Dermis blood vessel endothelial cell (primary cell): Measurements from ENCODE around the gene SLC12A2. TPM values are rescaled to one million over a fixed set of nuclear protein-coding genes. Genes with fewer than 3 reads are reported as not detected.

Source experiments
- DNase-seq: peaks from one replicate; pipeline ENCODE4 v3.0.0; 2010
- total RNA-seq: library from RNA; depleted of rRNA; stranded (reverse); fragments of >200 nt; gene quantifications from 2 replicates; pipeline ENCODE4 v1.2.3, GENCODE V29; 2014

SLC12A2 gene
- total RNA-seq, 1 donor from 2014 or later, result 49.2 TPM

DNA sequence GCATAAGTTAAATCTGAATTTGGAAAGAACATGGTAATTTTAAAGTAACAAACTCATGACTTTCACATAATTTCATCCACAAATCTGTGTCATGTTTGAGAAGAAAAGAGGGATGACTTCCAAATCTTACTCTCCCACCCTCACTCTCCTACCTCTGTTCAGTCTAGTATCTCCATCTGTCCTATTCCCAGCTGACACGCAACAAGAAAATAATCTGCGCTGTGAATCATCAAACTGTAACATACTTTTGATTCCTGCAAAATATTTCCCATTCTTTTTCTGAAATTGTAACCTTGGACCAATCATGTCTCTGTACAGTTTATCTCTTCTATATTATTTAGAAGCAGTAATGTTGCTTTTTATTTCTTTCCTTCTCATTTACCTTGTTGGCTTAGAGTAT lies 91.4 kb downstream of the SLC12A2 start:
- no peak for DNase-seq

DNA sequence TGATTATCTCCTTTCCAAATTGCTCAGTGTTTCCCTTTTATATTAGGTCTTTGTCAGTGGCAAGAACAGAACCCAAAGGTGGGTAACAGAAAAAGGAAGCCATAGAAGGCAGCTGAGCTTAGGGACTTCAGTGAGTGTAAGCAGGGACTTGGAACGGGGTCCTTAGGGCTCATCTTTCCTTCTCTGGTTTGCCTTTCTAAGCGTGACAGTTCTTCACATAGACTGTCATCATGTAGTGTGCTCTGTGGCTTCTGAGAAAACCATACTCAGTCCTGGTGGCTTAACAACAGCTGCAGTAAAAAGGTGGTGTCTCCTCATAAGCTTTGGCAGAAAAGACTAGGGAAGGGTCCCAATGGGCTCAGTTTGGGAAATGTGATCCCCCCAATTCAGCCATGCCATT lies 108.8 kb downstream of the SLC12A2 start:
- no peak for DNase-seq

DNA sequence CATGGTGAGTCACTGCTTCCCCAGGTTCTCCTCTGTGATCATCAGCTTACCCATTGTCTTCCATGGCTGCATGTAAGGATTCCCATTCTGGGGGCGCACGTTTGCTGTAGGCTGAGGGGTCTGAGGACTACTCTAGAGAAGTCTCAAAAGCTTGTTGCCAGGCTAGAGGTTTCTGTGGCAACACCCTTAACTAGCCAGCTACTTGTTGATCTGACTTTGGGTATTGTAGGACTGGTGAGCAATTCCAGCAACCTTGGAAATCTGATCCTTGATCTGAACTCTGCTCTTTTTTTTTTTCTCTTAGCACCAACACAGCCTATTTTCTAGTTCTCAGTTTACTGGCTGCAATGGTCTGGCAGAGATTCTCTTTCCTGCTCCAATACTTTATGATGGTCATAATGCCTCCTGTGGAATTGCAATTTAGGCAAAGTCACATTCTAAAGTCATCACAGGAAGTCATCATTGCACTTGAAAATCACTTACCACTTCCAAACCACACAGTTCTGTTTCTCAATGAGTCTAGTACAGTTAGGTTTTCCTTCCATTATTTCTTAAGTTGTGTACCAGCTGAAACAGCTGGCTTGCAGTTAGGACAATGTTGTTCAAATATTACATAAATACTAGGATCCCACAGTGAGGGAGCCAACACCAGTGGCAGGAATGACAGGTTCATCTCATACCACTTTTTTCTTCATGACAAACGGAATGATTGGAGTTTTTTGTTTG lies 110.3 kb downstream of the SLC12A2 start:
- DNase-seq, result no peak

DNA sequence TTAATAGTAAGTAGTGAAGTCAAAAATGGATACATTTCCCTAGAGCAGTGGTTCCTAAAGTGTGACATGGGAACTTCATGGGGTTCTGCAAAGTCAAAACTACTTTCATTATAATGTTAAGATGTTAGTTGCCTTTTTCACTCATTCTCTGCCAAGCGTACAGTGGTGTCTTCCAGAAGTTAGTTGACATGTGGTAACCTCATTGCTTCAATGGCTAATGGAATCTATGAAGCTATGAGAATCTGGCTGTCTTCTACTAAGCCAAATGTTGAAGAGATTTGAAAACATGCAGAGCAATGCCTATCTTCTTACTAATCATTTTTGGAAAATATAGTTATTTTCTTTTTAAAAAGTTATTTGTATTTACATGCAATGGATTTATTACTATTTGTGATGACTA lies 111.8 kb downstream of the SLC12A2 start:
- no peak for DNase-seq

DNA sequence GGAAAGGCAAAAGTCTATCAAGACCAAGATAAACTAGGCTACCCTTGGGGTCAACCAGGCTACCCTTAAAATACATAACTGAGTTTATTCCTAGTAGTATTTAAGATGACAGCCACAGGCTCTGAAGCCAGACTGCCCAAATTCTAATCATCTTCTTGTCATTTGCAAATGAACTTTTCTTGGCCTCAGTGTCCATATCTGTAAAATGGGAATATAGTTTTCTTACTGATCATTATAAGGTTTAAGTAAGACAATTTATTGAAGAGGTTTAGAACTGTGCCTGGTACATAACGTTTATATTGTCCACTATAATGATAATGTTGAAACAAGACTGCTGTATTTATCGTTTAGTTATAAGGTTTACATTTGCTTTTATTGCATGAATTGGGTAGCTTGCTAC lies 112.5 kb downstream of the SLC12A2 start:
- no peak for DNase-seq

DNA sequence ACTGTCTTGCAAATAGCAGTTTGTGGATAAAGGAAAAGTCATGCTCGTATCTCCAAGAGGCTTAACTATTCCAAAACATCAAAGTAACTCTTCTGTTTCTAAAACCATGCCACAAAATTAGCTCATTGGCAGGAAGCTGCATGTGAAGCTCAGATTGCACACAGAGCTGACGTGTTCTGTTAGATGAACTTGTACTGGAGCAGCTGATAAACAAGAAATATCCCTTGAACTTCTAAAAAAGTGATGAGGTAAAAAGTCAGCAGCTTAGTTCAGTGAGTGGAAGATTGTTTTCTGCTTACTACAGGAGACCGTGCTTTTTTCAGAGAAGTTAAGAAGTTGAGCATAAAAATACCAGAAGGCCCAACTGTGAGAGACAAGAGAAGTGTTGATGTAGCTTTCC lies 113.2 kb downstream of the SLC12A2 start:
- no peak for DNase-seq

DNA sequence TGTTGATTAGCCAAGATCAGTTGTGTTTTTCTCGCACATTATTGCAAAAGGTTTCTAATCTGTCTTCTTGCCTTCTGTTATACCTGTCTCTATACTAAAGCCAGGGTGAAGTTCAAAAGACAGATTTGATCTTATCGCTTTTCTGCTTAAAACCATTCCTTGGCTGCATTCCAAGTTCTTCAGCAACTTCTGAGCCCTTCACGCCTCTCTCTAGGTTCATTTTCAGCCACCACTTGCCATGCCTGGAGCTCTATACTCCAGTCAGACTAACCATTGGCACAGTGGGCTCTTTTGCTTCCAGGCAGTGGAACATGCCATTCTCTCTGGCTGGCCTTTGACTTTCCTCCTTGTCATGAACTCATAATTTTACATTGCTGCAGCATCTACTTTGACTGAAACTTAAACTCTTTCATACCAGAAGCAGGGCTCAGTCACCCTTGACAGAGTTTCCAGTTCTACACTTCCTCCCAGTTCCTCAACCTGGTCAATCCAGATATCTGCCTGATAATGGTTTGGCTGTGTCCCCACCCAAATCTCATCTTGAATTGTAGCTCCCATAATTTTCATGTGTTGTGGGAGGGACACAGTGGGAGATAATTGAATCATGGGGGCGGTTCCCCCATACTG lies 114.4 kb downstream of the SLC12A2 start:
- DNase-seq, result no peak

DNA sequence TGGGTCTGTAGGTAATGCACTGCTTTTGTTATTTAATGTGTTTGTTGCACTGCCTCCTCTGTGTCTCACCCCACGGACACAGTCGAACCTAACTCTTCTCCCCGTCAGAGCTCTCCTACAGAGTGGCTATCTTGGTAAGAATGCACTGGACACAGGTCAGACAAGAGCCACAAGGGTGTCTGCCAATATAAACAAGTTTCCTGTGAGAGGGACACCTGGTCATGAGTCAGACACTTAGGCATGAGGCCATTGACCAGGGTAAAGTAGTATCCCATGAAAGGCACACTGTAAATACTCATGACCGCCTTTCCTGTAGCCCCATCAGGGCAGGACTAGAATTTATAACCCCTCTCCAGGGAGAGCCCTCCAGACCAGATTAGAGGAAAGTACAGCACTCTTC lies 115.5 kb downstream of the SLC12A2 start:
- peak; percentile 88 for DNase-seq

DNA sequence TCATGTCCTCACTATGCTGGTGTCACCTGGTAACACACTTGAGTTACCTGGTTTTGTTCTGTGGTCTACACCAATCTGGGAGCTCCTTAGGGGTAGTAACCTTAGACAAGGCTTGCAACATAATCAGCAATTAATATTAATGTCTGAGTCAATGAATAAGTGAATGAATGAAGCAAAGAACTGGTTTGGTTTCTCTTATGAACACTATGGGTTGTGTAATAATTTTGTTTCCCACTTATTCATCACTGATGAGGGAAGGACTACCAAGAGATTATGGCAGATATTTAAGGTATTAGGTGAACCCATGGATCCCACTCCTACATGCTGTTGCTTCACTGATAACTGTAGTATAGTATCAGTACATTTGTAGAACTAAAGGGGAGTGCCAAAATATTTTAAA lies 116.0 kb downstream of the SLC12A2 start:
- DNase-seq, result no peak

DNA sequence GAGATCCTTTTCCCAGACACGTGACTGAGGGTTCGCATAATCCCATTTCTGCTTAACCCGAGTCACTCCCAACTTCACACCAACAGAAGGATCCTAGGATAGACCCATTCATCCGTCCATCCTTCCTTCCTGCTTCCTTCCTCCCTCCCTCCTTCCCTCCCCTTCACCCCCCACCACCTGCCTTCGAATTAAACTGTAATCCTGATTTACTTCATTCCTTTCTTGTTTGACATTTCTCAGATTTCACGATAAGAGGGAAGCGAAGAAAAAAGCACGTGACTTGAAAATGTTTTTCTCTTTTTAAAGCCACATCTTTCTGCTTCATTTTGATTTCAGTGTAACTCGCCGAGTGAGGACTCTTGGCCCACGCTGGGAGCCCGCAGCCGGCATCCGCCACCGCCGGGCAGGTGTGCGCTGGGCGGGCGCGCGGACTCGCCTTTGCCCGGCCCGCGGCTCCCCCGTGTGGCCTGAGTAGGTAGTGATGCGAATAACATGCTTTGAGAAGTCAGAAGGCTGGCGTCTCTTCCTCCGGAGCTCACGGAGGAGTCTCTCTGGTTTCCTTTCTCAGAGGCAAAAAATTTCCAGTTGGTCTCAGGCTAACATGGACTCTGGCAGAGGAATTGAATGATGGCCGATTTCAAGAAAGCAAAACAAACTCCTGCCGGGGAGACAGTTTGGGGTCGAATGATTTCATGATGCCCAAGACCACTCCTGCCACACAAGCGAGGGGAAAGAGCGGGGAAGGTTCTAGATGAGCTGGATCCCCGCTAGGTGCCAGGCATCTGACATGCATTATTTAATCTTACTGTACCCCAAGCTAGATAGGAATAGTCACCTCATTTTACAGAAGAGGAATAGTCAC lies 117.7 kb downstream of the SLC12A2 start:
- DNase-seq, result peak; percentile 79

DNA sequence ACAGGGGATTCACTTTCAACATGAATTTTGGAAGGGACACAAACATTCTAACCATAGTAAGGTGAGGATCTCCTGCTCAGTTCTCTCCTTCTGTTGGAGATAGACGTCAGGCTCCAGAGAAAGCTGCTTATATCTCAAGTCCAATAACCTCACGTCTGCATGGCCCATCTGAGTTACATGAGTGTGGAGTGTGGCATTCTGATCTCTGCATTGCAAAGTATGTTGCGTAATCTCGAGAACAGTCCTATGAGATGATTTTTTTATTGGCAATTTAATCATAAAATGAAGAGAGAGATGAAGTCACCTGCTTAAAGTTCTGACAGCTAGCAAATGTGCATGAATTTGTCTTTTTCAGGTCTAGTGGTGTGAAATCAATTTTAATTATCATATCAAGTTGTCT lies 118.8 kb downstream of the SLC12A2 start:
- no peak for DNase-seq

DNA sequence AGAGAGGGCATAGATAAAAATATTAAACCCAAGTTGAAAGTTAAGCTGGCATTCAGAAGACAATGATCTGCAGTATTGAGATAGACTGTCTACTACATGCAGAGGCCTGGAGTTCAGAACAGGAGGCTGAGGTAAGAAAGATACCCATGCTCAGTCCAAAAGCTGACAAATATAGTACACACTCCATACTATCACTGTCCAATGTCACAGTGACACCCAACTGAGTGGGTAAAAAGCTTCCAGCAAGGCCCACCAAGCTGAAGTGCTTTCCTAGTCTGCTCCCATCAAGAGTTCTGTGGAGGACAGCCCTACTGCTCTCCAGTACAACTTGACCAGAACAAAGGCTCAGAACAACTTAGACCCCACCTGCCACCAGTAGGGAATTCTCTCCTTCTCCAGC lies 124.9 kb downstream of the SLC12A2 start:
- DNase-seq, result no peak

DNA sequence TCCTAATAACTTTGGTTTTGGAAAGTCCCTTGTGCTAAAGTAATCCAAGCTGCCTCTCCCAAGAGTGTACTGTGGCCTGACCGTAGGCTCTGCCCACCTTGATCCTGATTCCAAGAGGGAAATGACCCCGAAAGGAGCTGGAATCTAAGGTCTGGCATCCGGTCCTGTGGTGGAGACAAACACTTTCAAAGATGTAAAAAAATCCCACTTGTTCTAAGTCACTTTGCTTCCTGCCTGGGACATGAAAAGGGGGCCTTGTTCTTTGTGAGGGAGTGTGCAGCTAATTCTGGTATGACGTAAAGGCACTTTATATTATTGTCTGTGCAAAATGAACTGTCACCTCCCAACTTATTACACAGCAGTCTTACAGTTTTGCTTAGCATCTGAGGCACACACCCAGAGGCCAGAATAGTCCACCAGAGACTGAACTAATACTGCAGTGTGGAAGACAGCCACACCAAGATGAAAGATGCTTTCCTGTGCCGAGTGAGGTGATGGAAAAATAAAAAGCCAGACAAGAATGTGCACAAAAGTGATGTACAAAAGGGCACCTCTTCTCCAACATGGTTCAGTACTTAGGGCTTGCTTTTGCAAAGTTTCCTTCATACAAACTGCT lies 128.7 kb downstream of the SLC12A2 start:
- no peak for DNase-seq

DNA sequence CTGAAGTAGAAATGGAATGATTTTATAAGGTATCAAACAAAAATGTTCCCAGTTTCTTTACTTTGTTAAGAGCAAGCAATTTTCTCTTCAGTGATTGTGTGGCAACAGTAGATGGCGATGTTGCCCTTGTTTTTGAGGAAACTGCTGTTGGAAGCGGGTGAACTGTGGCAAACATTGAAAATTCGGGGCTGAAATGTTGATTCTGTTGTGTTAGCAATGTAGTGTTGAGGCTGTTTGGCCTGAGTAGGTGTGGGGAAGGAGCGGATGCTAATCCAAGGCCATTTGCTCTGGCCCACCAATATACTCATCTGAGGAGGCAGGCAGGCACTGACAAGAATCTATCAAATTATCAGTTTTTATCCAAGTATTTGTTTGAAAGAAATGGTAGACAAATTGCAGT lies 129.8 kb downstream of the SLC12A2 start:
- DNase-seq, result peak; percentile 83

DNA sequence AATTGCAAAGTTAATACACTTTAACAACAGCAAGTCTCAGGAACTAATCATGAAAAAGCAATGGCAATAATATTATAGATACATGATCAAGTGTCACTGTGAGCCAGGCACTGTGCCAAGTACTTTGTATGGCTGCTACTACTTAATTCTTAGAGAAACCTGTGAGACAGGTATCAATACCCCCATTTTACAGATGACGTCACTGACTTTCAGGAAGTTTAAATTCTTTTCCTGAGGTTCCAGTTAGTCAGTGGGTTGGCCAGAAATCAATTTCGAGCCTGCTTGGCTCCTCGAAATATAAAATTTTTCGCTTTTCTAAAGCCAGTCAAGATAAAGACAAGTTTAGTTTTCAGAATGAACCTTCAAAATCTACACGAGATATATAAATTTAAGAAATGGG lies 130.3 kb downstream of the SLC12A2 start:
- DNase-seq, result no peak

DNA sequence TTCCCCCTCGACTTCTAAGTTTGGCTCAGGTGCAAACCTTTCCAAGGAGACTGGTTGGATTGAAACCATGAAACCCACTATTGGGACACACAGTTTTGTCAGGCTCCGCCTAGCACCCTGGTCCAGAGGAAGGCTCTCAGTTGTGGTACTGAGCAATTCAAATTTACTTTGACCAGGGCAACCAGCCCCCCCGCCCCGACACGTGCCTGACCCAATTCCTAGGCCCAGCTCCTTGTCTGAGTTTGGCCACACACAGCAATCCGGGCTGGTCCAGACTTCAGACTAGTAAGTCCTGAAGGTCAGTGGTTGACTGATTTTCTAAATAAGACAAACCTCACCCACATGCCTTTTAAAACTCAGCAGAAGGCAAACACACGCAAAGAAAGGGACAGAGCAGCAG lies 132.7 kb downstream of the SLC12A2 start:
- DNase-seq, result no peak

DNA sequence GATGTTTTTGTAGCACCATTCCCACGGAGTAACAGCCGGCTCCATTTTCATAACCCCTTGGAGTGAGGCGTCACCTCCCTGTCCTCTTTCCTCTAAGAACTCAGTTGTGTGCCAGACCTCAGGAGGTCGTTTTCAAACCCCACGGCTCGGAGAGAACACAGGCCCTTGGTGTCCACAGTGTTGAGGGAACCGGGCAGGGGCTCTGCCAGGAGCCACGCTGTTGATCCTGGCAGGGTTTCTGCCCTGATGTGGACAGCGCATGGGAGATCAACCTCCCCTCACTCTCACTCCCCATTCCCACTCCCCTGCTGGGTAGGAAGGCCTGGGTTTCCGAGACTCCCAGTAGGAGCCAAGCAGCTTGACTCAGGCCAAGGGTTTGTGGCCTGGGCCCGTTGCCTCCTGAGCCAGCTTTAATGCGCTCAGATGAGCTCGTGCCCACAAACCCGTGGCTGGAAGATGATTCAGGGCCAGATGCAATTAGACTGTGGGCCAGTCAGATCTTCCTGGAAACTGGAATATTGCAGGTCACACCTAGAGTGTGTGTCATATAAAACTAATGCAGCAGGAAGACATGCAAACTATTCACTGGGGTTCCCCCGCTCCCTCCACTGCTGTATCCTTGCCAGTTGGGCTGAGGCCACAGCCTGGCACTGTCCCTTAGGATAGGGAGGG lies 133.4 kb downstream of the SLC12A2 start:
- DNase-seq, result no peak

DNA sequence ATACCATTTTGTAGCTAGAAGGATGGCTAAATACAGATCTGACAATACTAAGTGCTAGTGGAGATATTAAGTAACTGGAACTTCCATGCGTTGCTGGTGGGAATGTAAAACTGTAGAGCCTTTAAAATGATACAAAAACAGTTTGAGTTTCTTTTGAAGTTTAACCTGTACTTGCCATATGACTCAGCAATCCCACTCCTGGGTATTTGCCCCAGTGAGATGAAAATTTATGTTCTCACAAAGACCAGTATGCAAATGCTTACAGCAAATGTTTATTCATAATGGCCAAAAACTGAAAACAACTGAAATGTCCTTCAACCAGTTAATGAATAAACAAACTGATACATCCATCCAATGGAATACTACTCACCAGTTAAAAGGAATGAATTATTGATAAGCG lies 137.3 kb downstream of the SLC12A2 start:
- DNase-seq, result no peak

DNA sequence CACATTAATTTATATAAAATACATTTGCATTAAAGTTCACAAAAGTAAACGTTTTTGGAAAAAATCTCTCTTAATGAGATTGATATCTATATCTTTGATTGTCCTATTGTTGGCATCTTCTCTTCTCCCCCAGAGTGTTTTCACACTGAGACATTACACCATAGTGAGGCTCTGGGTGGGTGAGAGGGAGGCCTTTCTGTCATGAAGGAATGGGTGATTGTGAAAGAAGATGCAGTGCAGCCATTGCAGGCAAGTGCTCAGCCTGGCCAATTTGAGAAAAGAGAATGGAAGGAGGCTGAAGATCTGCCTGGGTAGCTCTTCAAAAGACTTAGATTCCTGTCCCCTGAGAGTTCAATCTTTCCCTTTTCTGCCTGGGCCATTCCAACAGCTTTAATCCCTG lies 140.8 kb downstream of the SLC12A2 start:
- no peak for DNase-seq

DNA sequence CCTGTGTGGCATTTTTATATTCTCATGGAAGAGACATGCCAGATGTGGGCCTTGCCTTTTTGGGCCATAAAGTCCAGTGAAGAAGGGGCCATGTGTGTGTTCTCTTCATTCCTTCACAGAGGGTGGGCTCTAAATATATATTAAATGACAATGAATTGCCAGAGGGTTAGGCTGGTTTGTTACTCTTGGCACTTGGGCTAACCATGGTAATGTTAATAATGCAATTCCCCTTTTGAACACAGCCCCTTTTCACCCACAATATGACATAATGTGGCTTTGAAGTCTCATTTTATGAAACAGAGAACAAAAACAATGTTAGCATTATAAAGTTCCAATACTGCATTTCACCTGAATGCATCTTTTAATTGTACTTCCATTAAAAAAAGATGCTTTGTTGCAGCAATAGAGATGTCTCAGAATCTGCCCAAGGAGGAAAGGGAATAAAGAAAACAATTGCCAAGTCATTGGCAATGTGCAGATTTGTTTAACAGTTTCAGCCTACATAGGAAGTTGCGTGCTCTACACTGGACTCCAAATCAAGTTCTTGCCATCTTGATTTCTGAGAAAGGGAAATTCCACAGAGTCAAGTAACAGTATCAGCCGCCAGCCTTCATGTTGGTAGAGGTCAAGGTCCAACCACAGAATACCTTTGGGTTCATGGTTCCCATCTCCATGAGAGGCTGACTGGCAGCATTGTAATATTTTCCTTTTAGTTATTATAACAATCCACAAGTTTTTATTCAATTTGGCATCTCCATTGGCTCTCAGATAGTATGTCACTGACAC lies 141.9 kb downstream of the SLC12A2 start:
- DNase-seq, result no peak

DNA sequence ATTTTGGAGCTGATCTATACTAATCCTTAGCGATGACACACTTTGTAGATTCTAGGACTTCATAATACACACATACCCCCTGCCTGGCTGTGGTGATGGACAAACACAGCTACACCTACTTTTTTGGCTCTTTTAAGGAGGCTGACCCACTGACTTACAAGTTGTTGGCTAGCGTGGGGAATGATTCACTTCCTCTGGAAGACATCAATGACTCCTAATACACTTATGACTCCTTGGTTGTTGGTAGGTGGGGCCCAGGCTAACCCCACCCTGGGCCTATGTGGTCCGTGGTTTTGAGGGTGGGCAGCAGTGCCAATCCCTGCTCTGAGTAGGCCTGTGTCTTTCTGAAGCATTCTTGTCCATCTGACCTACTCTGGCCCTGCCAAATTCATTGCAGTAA lies 144.4 kb downstream of the SLC12A2 start:
- no peak for DNase-seq

DNA sequence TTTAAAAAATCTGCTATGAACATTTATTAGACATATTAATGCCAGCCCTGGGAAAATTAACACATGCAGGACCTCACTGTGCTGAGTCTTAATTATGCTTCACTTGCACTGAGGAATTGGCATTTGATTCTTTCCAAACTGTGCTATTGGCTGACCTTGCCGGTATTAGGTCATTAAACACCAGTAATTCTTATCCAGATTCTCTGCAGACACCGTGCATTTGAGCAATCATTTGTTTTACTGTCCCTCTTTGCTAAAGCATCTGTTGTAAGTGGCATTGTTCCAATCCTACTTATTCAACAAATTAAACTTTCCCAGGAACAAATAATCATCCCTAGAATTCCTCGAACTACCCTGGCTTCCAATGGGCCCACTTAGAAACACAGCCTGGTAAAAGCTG lies 145.0 kb downstream of the SLC12A2 start:
- DNase-seq, result no peak
